ENCODE measurements around the gene SLC66A2. TPM values are rescaled to one million over a fixed set of nuclear protein-coding genes. Genes with fewer than 3 reads are reported as not detected.

The SLC66A2 gene
- total RNA-seq, 2 donors from 2014 or later = 39.1 to 51.2 TPM

DNA sequence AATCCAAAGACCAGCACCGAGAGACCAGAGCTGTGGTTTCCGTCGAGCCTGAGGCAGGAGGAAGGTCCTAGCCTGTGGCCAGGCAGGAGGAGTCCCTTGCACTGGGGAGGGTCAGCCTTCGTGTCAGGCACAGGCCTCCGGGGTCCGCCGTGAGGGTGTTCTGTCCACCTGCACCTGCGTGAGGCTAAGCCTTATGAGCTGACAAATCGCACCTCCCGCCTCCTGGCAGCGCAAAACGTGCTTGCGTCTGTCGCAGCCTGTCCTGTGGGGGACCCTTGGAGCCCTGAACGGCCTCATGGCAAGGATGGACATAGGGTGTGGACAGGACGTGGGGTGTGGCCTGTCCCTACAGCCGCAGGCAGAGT lies 80.4 kb downstream of the SLC66A2 start:
- Histone ChIP-seq H3K4me3 (no peak overlapping the region), H3K9me3 (no peaks in the 10 kb centered on the region), H3K4me1 (ENCODE audit: control insufficient read depth in 1 of 2, low read depth in 2 of 2) (no peaks in the 10 kb centered on the region), H3K27ac (no peak overlapping the region), H3K36me3 (no peaks in the 10 kb centered on the region), H3K27me3 (replicated peaks; ENCODE audit: insufficient read depth) (no peaks in the 10 kb centered on the region)
- ATAC-seq (ENCODE audit: insufficient number of reproducible peaks, low FRiP score, low read depth) (no peak), DNase-seq (ENCODE audit: low spot score) (no peak)
- TF ChIP-seq, protein P1, sequence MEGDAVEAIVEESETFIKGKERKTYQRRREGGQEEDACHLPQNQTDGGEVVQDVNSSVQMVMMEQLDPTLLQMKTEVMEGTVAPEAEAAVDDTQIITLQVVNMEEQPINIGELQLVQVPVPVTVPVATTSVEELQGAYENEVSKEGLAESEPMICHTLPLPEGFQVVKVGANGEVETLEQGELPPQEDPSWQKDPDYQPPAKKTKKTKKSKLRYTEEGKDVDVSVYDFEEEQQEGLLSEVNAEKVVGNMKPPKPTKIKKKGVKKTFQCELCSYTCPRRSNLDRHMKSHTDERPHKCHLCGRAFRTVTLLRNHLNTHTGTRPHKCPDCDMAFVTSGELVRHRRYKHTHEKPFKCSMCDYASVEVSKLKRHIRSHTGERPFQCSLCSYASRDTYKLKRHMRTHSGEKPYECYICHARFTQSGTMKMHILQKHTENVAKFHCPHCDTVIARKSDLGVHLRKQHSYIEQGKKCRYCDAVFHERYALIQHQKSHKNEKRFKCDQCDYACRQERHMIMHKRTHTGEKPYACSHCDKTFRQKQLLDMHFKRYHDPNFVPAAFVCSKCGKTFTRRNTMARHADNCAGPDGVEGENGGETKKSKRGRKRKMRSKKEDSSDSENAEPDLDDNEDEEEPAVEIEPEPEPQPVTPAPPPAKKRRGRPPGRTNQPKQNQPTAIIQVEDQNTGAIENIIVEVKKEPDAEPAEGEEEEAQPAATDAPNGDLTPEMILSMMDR (IDR thresholded peaks at IDR 0.05) = no peak

DNA sequence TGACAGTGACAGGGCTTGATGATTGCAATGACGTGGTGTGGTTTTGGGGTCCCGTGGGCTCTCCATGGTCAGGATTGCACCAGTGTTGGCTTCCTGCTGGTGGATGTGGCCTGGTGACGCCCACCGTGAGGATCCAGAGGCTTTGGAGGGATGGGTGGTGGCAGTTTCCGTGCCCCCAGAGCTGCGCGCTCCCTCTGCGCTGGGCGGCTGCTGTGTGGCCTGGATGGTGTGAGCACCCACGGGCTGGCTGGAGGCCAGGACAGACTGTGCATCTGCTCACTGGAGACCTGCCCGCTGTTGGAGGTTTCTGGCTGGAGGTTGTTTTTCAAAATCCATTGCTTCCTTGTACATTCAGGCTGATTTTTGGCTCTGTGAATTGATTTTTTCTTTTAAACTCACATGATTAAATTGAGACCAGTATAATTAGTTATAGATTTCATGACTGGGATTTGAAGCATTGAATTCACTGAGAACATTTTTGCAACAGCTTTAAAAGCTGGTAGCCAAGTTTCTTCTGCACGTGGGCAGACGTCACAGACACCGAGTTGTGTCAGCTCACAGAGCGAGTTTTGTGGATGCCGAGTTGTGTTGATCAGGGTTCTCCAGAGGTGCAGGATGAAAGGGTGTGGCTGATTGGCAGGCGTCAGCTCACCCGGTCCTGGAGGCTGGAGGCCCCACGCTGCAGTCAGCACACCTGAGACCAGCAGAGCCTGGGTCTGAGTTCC lies 81.0 kb downstream of the SLC66A2 start:
- H3K9me3 ChIP-seq = no peaks in the 10 kb centered on the region
- TF ChIP-seq, protein P1 (IDR thresholded peaks at IDR 0.05) = no peak
- H3K36me3 ChIP-seq = no peaks in the 10 kb centered on the region
- H3K27ac ChIP-seq = no peak overlapping the region
- H3K27me3 ChIP-seq (replicated peaks; ENCODE audit: insufficient read depth) = no peaks in the 10 kb centered on the region
- ATAC-seq (ENCODE audit: insufficient number of reproducible peaks, low FRiP score, low read depth) (no peak), DNase-seq (ENCODE audit: low spot score) (no peak)
- H3K4me3 ChIP-seq = no peak overlapping the region
- H3K4me1 ChIP-seq (ENCODE audit: control insufficient read depth in 1 of 2, low read depth in 2 of 2) = no peaks in the 10 kb centered on the region

DNA sequence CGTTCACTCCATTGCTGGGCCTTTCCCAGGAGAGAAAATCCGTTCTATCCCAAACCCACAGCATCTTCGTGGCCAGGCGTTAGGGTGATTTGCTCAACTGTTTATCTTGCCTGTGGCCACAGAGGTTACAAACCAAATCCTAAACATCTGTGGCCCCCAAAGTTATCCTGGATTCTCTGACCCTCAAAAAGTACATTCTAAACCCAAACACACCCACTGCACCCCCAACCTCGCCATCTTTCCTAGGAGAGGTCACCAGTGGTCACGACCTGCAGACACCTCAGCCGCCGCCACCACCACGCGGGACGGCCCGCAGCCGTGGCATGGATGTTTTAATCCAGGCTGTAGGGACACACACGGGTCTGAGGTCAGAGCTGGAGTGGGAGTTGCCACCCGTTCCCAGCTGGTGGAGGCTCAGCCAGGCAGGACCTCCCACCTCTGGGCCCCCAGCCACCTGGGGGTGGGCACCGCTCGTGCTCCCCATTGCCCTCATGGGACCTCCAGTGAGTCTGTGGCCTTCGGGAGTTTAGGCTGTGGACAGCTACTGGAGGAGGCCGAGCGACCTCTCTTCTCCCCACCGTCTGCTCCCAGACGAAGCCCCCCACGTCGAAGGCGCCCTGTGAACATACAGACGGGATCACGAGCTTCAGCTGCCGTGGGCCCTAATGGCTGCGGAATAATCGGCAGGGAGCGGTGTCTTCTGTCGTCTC lies 81.7 kb downstream of the SLC66A2 start:
- ATAC-seq (ENCODE audit: insufficient number of reproducible peaks, low FRiP score, low read depth) (no peak), DNase-seq (ENCODE audit: low spot score) (no peak)
- Histone ChIP-seq H3K36me3 (no peaks in the 10 kb centered on the region), H3K27ac (no peak overlapping the region), H3K4me1 (ENCODE audit: control insufficient read depth in 1 of 2, low read depth in 2 of 2) (no peaks in the 10 kb centered on the region), H3K4me3 (no peak overlapping the region), H3K27me3 (replicated peaks; ENCODE audit: insufficient read depth) (no peaks in the 10 kb centered on the region), H3K9me3 (no peaks in the 10 kb centered on the region)
- TF ChIP-seq, protein P1 (IDR thresholded peaks at IDR 0.05) = no peak

DNA sequence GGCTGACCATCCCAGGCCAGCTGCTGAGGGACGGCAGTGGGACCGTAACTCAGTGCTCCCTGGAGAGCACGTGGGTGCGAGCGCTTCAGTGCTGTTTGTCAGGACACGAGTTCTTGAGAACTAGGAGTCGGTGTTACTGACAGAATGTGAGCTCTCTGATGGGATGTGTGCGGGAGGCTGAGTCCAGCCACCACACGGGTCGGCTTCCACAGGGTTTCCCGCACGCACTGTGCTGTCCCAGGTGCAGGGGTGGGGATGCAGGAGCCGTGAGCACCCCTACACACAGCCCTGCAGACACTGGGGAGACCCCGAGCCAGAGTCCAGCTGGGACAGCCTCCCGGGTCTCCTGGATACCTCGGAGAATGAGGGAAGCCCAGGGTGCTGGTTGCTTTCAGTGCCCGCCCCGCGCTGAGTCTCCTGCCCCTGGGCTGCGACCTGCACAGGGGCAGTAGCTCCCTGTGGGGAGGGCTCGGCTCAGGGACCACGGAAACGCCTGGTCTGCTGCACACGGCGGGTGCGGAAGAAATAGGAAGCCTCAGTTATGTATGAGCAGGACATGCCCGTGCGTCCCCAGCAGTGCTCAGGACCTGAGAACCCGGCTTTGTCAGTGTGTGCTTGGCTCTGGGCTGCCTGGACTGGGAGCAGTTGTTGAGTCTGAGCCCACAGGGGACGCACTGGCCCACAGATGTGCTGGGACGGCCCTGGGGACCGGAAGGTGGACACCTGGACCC lies 82.5 kb downstream of the SLC66A2 start:
- TF ChIP-seq, protein P1 (IDR thresholded peaks at IDR 0.05) = no peak
- H3K27ac ChIP-seq = no peak overlapping the region
- H3K36me3 ChIP-seq = no peaks in the 10 kb centered on the region
- no peak for DNase-seq (ENCODE audit: low spot score)
- H3K9me3 ChIP-seq = no peaks in the 10 kb centered on the region
- ATAC-seq (ENCODE audit: insufficient number of reproducible peaks, low FRiP score, low read depth) = no peak
- no peak overlapping the region for H3K4me3 ChIP-seq
- H3K27me3 ChIP-seq (replicated peaks; ENCODE audit: insufficient read depth) = no peaks in the 10 kb centered on the region
- no peaks in the 10 kb centered on the region for H3K4me1 ChIP-seq (ENCODE audit: control insufficient read depth in 1 of 2, low read depth in 2 of 2)

DNA sequence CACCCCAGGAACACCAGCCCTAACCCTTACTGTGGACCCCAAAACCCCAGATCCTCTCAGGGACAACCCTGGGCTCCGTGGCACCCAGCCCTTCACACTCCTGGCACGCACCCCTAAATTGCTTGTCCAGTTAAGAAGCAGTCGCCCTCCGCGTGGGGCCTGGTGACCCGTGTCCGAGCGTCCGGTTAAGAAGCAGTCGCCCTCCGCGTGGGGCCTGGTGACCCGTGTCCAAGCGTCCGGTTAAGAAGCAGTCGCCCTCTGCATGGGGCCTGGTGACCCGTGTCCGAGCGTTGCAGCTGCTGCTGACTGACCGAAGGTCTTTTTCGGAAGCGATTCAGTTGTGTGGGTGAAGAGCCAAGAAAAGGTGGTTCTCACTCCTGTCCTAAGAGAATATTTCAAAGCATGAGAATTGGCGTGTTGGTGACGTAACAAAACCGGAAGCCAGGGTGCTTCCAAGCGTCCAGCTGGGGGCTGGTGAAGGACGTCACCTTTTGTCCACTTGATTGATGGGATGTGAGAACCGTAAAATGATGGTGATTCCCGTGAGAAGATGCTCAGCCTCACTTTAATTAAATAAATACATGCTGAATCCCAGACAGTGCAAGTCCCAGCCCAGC lies 83.2 kb downstream of the SLC66A2 start:
- TF ChIP-seq, protein P1 (IDR thresholded peaks at IDR 0.05) = no peak
- H3K27ac ChIP-seq = no peak overlapping the region
- ATAC-seq (ENCODE audit: insufficient number of reproducible peaks, low FRiP score, low read depth) (no peak), DNase-seq (ENCODE audit: low spot score) (no peak)
- no peaks in the 10 kb centered on the region for H3K36me3 ChIP-seq
- no peaks in the 10 kb centered on the region for H3K4me1 ChIP-seq (ENCODE audit: control insufficient read depth in 1 of 2, low read depth in 2 of 2)
- H3K9me3 ChIP-seq = no peaks in the 10 kb centered on the region
- H3K4me3 ChIP-seq = no peak overlapping the region
- H3K27me3 ChIP-seq (replicated peaks; ENCODE audit: insufficient read depth) = no peaks in the 10 kb centered on the region

Data from thoracic aorta (tissue), 2 donors.